HCT116 (cell line): Measurements from ENCODE around the gene CHCHD3.
"Not testable (repeated sequence)": the region's sequence is repeated elsewhere in the genome, so short reads cannot be mapped to it uniquely, and the experiment has no call there.

Experiments
- ATF3 ChIP-seq: IDR thresholded peaks from 2 replicates; pipeline ENCODE4 v1.6.1; 2012
- CTCF ChIP-seq, 3 experiments: fragments of 200-600 bp in 1 of 3; sonication (generic) in 1 of 3; IDR thresholded peaks in 2 of 3; conservative IDR thresholded peaks in 1 of 3; 2 replicates each; pipeline ENCODE4 v1.5.1; 2012 to 2017; ENCODE audit warnings: low read depth in 2 of 3, low read length in 2 of 3, antibody characterized with exemption in 1 of 3, borderline replicate concordance in 1 of 3, control low read depth in 1 of 3, mild to moderate bottlenecking in 1 of 3, mixed read lengths in 1 of 3, mixed run types in 1 of 3, moderate library complexity in 1 of 3; ENCODE audit not compliant: insufficient read depth in 1 of 3
- POLR2A ChIP-seq: IDR thresholded peaks from 2 replicates; pipeline ENCODE4 v1.7.0; 2011; ENCODE audit warnings: borderline replicate concordance; ENCODE audit not compliant: insufficient read depth, insufficient read length; ENCODE audit errors: extremely low read depth
- ZBTB33 ChIP-seq: IDR thresholded peaks from 2 replicates; pipeline ENCODE4 v1.6.1; 2011; ENCODE audit warnings: mild to moderate bottlenecking, low read length, moderate library complexity; ENCODE audit not compliant: insufficient replicate concordance; ENCODE audit errors: extremely low read depth

- TF ChIP-seq ZBTB33; CTCF (IDR thresholded peaks at IDR 0.05 in 2 of 3, conservative IDR thresholded peaks at IDR 0.05 in 1 of 3; ENCODE audit: borderline replicate concordance in 1 of 3, insufficient read depth in 1 of 3, low read depth in 2 of 3, low read length in 2 of 3); POLR2A; ATF3: not testable (repeated sequence)
These were observed 176.8 kb downstream of the CHCHD3 start for GRCh38 chr7:132905136-132905535.
